HEK293 (cell line): ENCODE measurements around the gene OSCAR.

Experiments
- CTCF ChIA-PET: fragments of 350-600 bp; formaldehyde crosslinking; extraction: SDS; loops from one replicate; lab custom pipeline; 2021; ENCODE audit warnings: antibody characterized with exemption; lab: Yijun Ruan, JAX
- POLR2A ChIA-PET: fragments of 300-600 bp; formaldehyde crosslinking; extraction: SDS; loops from one replicate; lab custom pipeline; 2020; ENCODE audit warnings: antibody characterized with exemption, inconsistent platforms; lab: Yijun Ruan, JAX
- H3K27ac ChIP-seq: fragments of 200-500 bp; sonication (Bioruptor generic); 2 replicates; pipeline ENCODE4 v1.5.1; 2014; ENCODE audit warnings: low read depth, low read length, control low read depth, inconsistent platforms; ENCODE audit errors: extremely low read depth
- H3K36me3 ChIP-seq, 2 experiments: fragments of 200-500 bp in 1 of 2; sonication (Bioruptor generic) in 1 of 2; 1 replicate in 1 of 2; 2 replicates in 1 of 2; pipeline ENCODE4 v1.5.1; 2014 to 2017; ENCODE audit warnings: inconsistent platforms in 2 of 2, low read length in 2 of 2; ENCODE audit not compliant: control insufficient read depth in 2 of 2, insufficient read depth in 1 of 2
- H3K4me1 ChIP-seq: fragments of 200-500 bp; sonication (Bioruptor generic); 2 replicates; pipeline ENCODE4 v1.5.1; 2014; ENCODE audit warnings: mild to moderate bottlenecking, low read length, inconsistent platforms; ENCODE audit not compliant: control insufficient read depth, insufficient read depth
- H3K4me3 ChIP-seq: 2 replicates; pipeline ENCODE4 v1.5.1; 2011; ENCODE audit warnings: low read depth, mild to moderate bottlenecking, control low read depth, low read length, moderate library complexity
- H3K9me3 ChIP-seq: fragments of 200-500 bp; sonication (Bioruptor generic); 2 replicates; pipeline ENCODE4 v1.5.1; 2014; ENCODE audit warnings: low read depth, low read length, inconsistent platforms; ENCODE audit not compliant: control insufficient read depth, insufficient read depth
- YY1 ChIP-seq: fragments of 450-650 bp; formaldehyde crosslinking; IDR thresholded peaks from 2 replicates; pipeline ENCODE4 v1.5.1; 2018; ENCODE audit warnings: missing biosample characterization, missing genetic modification characterization
- ZNF184 ChIP-seq: fragments of 450-650 bp; IDR thresholded peaks from 2 replicates; pipeline ENCODE4 v1.5.1; 2018; ENCODE audit warnings: missing biosample characterization, mild to moderate bottlenecking, missing genetic modification characterization
- ZNF266 ChIP-seq: fragments of 450-650 bp; formaldehyde crosslinking; IDR thresholded peaks from 2 replicates; pipeline ENCODE4 v1.5.1; 2016; ENCODE audit warnings: missing biosample characterization, missing genetic modification characterization, low read depth
- ZNF350 ChIP-seq: fragments of 450-650 bp; formaldehyde crosslinking; IDR thresholded peaks from 2 replicates; pipeline ENCODE4 v1.5.0; 2017; ENCODE audit warnings: missing biosample characterization, mild to moderate bottlenecking, missing genetic modification characterization
- ZNF354C ChIP-seq: fragments of 450-650 bp; formaldehyde crosslinking; IDR thresholded peaks from 2 replicates; pipeline ENCODE4 v1.5.1; 2016; ENCODE audit warnings: missing biosample characterization, missing genetic modification characterization, low read depth, borderline replicate concordance
- ZNF416 ChIP-seq: fragments of 450-650 bp; formaldehyde crosslinking; IDR thresholded peaks from 2 replicates; pipeline ENCODE4 v1.5.1; 2016; ENCODE audit warnings: missing biosample characterization, missing genetic modification characterization
- ZNF560 ChIP-seq: fragments of 450-650 bp; formaldehyde crosslinking; IDR thresholded peaks from 2 replicates; pipeline ENCODE4 v1.5.1; 2017; ENCODE audit warnings: missing biosample characterization, missing genetic modification characterization, borderline replicate concordance
- ZNF596 ChIP-seq: fragments of 450-650 bp; IDR thresholded peaks from 2 replicates; pipeline ENCODE4 v1.5.0; 2018; ENCODE audit warnings: missing biosample characterization, mild to moderate bottlenecking, missing genetic modification characterization, moderate library complexity
- TF ChIP-seq, protein P1 (sequence below): fragments of 450-650 bp; formaldehyde crosslinking; IDR thresholded peaks from 2 replicates; pipeline ENCODE4 v1.5.1; 2017; ENCODE audit warnings: missing biosample characterization, missing genetic modification characterization
- TF ChIP-seq, protein P2 (sequence below): fragments of 450-650 bp; formaldehyde crosslinking; IDR thresholded peaks from 2 replicates; pipeline ENCODE4 v1.5.1; 2017; ENCODE audit warnings: missing biosample characterization, missing genetic modification characterization
- TF ChIP-seq, protein P3 (sequence below): fragments of 450-650 bp; formaldehyde crosslinking; IDR thresholded peaks from 2 replicates; pipeline ENCODE4 v1.5.1; 2016; ENCODE audit warnings: missing biosample characterization, missing genetic modification characterization
- TF ChIP-seq, protein P4 (sequence below): fragments of 450-650 bp; formaldehyde crosslinking; IDR thresholded peaks from 2 replicates; pipeline ENCODE4 v1.5.1; 2016; ENCODE audit warnings: missing biosample characterization, missing genetic modification characterization
- TF ChIP-seq, protein P5 (sequence below): fragments of 450-650 bp; formaldehyde crosslinking; IDR thresholded peaks from 2 replicates; pipeline ENCODE4 v1.5.1; 2016; ENCODE audit warnings: missing biosample characterization, missing genetic modification characterization
- TF ChIP-seq, protein P6 (sequence below): fragments of 450-650 bp; formaldehyde crosslinking; IDR thresholded peaks from 2 replicates; pipeline ENCODE4 v1.5.1; 2016; ENCODE audit warnings: missing biosample characterization, missing genetic modification characterization
- TF ChIP-seq, protein P7 (sequence below): sonication (generic); formaldehyde crosslinking; IDR thresholded peaks from 2 replicates; pipeline ENCODE4 v1.8.1; 2022; ENCODE audit warnings: mild to moderate bottlenecking, moderate library complexity, missing genetic modification reagents

The OSCAR gene

DNA sequence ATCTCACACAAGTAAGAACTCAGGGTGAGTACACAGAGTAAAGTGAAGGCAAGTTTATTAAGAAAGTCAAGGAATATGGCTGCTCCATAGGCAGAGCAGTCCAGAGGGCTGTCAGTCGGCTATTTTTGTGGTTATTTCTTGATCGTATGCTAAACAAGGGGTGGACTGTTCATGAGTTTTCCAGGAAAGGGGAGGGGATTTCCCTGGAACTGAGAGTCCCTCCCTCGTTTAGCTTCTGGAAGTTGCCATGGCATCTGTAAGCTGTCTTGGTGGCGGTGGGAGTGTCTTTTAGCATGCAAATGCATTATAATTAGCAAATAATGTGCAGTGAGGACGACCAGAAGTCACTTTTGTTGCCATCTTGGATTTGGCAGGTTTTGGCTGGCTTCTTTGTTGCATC is 31.1 kb downstream of the OSCAR start:
- Histone ChIP-seq H3K9me3 (no peaks in the 10 kb centered on the region), H3K4me3 (no peak overlapping the region), H3K27ac (no peak overlapping the region), H3K4me1 (no peaks in the 10 kb centered on the region), H3K36me3 (no peaks in the 10 kb centered on the region)
- POLR2A ChIA-PET: no interaction called here
- CTCF ChIA-PET: no interaction called here
- TF ChIP-seq, protein P1, sequence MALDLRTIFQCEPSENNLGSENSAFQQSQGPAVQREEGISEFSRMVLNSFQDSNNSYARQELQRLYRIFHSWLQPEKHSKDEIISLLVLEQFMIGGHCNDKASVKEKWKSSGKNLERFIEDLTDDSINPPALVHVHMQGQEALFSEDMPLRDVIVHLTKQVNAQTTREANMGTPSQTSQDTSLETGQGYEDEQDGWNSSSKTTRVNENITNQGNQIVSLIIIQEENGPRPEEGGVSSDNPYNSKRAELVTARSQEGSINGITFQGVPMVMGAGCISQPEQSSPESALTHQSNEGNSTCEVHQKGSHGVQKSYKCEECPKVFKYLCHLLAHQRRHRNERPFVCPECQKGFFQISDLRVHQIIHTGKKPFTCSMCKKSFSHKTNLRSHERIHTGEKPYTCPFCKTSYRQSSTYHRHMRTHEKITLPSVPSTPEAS: no peak
- TF ChIP-seq, protein P2, sequence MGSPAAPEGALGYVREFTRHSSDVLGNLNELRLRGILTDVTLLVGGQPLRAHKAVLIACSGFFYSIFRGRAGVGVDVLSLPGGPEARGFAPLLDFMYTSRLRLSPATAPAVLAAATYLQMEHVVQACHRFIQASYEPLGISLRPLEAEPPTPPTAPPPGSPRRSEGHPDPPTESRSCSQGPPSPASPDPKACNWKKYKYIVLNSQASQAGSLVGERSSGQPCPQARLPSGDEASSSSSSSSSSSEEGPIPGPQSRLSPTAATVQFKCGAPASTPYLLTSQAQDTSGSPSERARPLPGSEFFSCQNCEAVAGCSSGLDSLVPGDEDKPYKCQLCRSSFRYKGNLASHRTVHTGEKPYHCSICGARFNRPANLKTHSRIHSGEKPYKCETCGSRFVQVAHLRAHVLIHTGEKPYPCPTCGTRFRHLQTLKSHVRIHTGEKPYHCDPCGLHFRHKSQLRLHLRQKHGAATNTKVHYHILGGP (tag by site-specific recombination): no peak
- TF ChIP-seq ZNF350 (tag by site-specific recombination) (no peak), ZNF596 (tag by site-specific recombination) (no peak), ZNF184 (tag by site-specific recombination) (no peak), ZNF266 (tag by site-specific recombination) (no peak), ZNF416 (no peak), ZNF560 (tag by site-specific recombination) (no peak), ZNF354C (tag by site-specific recombination) (no peak), YY1 (no peak)
- TF ChIP-seq, protein P3, sequence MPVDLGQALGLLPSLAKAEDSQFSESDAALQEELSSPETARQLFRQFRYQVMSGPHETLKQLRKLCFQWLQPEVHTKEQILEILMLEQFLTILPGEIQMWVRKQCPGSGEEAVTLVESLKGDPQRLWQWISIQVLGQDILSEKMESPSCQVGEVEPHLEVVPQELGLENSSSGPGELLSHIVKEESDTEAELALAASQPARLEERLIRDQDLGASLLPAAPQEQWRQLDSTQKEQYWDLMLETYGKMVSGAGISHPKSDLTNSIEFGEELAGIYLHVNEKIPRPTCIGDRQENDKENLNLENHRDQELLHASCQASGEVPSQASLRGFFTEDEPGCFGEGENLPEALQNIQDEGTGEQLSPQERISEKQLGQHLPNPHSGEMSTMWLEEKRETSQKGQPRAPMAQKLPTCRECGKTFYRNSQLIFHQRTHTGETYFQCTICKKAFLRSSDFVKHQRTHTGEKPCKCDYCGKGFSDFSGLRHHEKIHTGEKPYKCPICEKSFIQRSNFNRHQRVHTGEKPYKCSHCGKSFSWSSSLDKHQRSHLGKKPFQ (tag by site-specific recombination): no peak
- TF ChIP-seq, protein P4, sequence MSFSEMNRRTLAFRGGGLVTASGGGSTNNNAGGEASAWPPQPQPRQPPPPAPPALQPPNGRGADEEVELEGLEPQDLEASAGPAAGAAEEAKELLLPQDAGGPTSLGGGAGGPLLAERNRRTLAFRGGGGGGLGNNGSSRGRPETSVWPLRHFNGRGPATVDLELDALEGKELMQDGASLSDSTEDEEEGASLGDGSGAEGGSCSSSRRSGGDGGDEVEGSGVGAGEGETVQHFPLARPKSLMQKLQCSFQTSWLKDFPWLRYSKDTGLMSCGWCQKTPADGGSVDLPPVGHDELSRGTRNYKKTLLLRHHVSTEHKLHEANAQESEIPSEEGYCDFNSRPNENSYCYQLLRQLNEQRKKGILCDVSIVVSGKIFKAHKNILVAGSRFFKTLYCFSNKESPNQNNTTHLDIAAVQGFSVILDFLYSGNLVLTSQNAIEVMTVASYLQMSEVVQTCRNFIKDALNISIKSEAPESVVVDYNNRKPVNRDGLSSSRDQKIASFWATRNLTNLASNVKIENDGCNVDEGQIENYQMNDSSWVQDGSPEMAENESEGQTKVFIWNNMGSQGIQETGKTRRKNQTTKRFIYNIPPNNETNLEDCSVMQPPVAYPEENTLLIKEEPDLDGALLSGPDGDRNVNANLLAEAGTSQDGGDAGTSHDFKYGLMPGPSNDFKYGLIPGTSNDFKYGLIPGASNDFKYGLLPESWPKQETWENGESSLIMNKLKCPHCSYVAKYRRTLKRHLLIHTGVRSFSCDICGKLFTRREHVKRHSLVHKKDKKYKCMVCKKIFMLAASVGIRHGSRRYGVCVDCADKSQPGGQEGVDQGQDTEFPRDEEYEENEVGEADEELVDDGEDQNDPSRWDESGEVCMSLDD: no peak
- TF ChIP-seq, protein P5, sequence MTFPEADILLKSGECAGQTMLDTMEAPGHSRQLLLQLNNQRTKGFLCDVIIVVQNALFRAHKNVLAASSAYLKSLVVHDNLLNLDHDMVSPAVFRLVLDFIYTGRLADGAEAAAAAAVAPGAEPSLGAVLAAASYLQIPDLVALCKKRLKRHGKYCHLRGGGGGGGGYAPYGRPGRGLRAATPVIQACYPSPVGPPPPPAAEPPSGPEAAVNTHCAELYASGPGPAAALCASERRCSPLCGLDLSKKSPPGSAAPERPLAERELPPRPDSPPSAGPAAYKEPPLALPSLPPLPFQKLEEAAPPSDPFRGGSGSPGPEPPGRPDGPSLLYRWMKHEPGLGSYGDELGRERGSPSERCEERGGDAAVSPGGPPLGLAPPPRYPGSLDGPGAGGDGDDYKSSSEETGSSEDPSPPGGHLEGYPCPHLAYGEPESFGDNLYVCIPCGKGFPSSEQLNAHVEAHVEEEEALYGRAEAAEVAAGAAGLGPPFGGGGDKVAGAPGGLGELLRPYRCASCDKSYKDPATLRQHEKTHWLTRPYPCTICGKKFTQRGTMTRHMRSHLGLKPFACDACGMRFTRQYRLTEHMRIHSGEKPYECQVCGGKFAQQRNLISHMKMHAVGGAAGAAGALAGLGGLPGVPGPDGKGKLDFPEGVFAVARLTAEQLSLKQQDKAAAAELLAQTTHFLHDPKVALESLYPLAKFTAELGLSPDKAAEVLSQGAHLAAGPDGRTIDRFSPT (tag by site-specific recombination): no peak
- TF ChIP-seq, protein P6, sequence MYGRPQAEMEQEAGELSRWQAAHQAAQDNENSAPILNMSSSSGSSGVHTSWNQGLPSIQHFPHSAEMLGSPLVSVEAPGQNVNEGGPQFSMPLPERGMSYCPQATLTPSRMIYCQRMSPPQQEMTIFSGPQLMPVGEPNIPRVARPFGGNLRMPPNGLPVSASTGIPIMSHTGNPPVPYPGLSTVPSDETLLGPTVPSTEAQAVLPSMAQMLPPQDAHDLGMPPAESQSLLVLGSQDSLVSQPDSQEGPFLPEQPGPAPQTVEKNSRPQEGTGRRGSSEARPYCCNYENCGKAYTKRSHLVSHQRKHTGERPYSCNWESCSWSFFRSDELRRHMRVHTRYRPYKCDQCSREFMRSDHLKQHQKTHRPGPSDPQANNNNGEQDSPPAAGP (tag by site-specific recombination): no peak
- TF ChIP-seq, protein P7, sequence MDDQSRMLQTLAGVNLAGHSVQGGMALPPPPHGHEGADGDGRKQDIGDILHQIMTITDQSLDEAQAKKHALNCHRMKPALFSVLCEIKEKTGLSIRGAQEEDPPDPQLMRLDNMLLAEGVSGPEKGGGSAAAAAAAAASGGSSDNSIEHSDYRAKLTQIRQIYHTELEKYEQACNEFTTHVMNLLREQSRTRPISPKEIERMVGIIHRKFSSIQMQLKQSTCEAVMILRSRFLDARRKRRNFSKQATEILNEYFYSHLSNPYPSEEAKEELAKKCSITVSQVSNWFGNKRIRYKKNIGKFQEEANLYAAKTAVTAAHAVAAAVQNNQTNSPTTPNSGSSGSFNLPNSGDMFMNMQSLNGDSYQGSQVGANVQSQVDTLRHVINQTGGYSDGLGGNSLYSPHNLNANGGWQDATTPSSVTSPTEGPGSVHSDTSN (CRISPR knock-in tag): no peak
